HepG2 (cell line): Measurements from ENCODE around the gene SCT. TPM values are rescaled to one million over a fixed set of nuclear protein-coding genes. Genes with fewer than 3 reads are reported as not detected.

Experiments used
- ADNP ChIP-seq: sonication (generic); formaldehyde crosslinking; IDR thresholded peaks from 2 replicates; pipeline ENCODE4 v1.4.0; 2020; ENCODE audit warnings: missing genetic modification reagents
- MYPOP ChIP-seq: sonication (generic); formaldehyde crosslinking; IDR thresholded peaks from 2 replicates; pipeline ENCODE4 v1.8.1; 2023; ENCODE audit warnings: mild to moderate bottlenecking, moderate library complexity, missing genetic modification reagents
- NFIB ChIP-seq: sonication (generic); formaldehyde crosslinking; IDR thresholded peaks from 2 replicates; pipeline ENCODE4 v1.9.0; 2021; ENCODE audit warnings: missing genetic modification reagents, mild to moderate bottlenecking, borderline replicate concordance
- SOX13 ChIP-seq, 3 experiments: fragments of 450-650 bp in 1 of 3; sonication (generic) in 1 of 3; formaldehyde crosslinking in 1 of 3; IDR thresholded peaks in 2 of 3; conservative IDR thresholded peaks in 1 of 3; 2 replicates each; pipeline versions ENCODE4 v1.5.0 to v1.6.1; 2016 to 2020; ENCODE audit warnings: antibody characterized with exemption in 1 of 3, mild to moderate bottlenecking in 1 of 3, missing compliant biosample characterization in 1 of 3, missing genetic modification reagents in 1 of 3, moderate library complexity in 1 of 3
- TOE1 ChIP-seq: sonication (generic); formaldehyde crosslinking; IDR thresholded peaks from 2 replicates; pipeline ENCODE4 v1.4.0; 2020; ENCODE audit warnings: mild to moderate bottlenecking, missing genetic modification reagents
- ZBTB44 ChIP-seq: sonication (generic); formaldehyde crosslinking; IDR thresholded peaks from 2 replicates; pipeline ENCODE4 v1.4.0; 2020; ENCODE audit warnings: missing genetic modification reagents
- polyA plus RNA-seq, 8 experiments: library from polyadenylated mRNA; depleted of rRNA in 3 of 8; stranded (reverse) in 7 of 8; unstranded in 1 of 8; fragments of >200 nt; fragmentation: Illumina TruSeq in 4 of 8; extraction: Trizol in 4 of 8; gene quantifications; 2 replicates each; pipeline versions ENCODE4 v1.2.1 to v1.2.3, GENCODE V29; 2011 to 2016; ENCODE audit warnings: low read depth in 4 of 8, missing spikeins in 1 of 8, mixed read lengths in 1 of 8; ENCODE audit not compliant: insufficient read depth in 1 of 8
- total RNA-seq, 5 experiments: library from RNA; depleted of rRNA; stranded (reverse); fragments of >200 nt; fragmentation: Illumina TruSeq; extraction: Trizol; gene quantifications; 2 replicates each; pipeline ENCODE4 v1.2.3, GENCODE V29; 2016; ENCODE audit warnings: low read depth in 1 of 5

The SCT gene
- total and polyA plus RNA-seq, 2 of the 13 experiments (the other 11 are each of a cell fraction or from before 2014, with no cell fraction given), result not detected

- TF ChIP-seq ZBTB44 (CRISPR knock-in tag) (no peak), TOE1 (CRISPR knock-in tag) (no peak), MYPOP (CRISPR knock-in tag) (no peak), ADNP (no peak), SOX13 (IDR thresholded peaks at IDR 0.05) (no peak), SOX13 (CRISPR knock-in tag; conservative IDR thresholded peaks at IDR 0.05 in 1 of 2, IDR thresholded peaks at IDR 0.05 in 1 of 2) (no peak), NFIB (no peak)
Measured at GRCh38 chr11:624705-625635, 2.0 kb downstream of the SCT start, which contains the start of gene CDHR5 (continued).
